Type B pancreatic cell (in vitro differentiated cells): Measurements from ENCODE around the gene TSSK2. TPM values are rescaled to one million over a fixed set of nuclear protein-coding genes. Genes with fewer than 3 reads are reported as not detected.
A peak's percentile ranks its signal among the peaks of the same experiment; 100 is the strongest.

ENCODE experiments used
- DNase-seq: peaks from one replicate; pipeline ENCODE4 v3.0.0; 2021; ENCODE audit warnings: mixed read lengths; ENCODE audit not compliant: unreplicated experiment; ENCODE audit errors: extremely low spot score
- H3K27ac Mint-ChIP-seq: 2 replicates; pipeline ENCODE4 v1.8.0; 2021; ENCODE audit warnings: mild to moderate bottlenecking, mixed read lengths
- H3K27me3 Mint-ChIP-seq: 2 replicates; pipeline ENCODE4 v1.8.0; 2021; ENCODE audit warnings: mixed read lengths
- H3K36me3 Mint-ChIP-seq: 2 replicates; pipeline ENCODE4 v1.8.0; 2021; ENCODE audit warnings: mixed read lengths
- H3K4me1 Mint-ChIP-seq: one replicate; pipeline ENCODE4 v1.8.0; 2021; ENCODE audit warnings: mixed read lengths; ENCODE audit not compliant: unreplicated experiment
- H3K4me3 Mint-ChIP-seq: 2 replicates; pipeline ENCODE4 v1.8.0; 2021; ENCODE audit warnings: mild to moderate bottlenecking, mixed read lengths
- H3K9me3 Mint-ChIP-seq: 2 replicates; pipeline ENCODE4 v1.8.0; 2021; ENCODE audit warnings: mixed read lengths
- CTCF ChIP-seq: fragments of 200-600 bp; sonication (generic); conservative IDR thresholded peaks from 2 replicates; pipeline ENCODE4 v1.5.0; 2021; ENCODE audit warnings: antibody characterized with exemption, mild to moderate bottlenecking
- total RNA-seq: library from RNA; stranded (reverse); gene quantifications from 2 replicates; pipeline ENCODE4 v1.2.1, GENCODE V29; 2021; ENCODE audit warnings: low replicate concordance

The TSSK2 gene
- total RNA-seq, 1 donor from 2014 or later: not detected

GRCh38 chr22:19107730-19108074, 23.4 kb upstream of the TSSK2 start:
- H3K27ac Mint-ChIP-seq: peak overlapping the region; percentile 57
- H3K36me3 Mint-ChIP-seq: no peaks in the 10 kb centered on the region
- H3K9me3 Mint-ChIP-seq: no peaks in the 10 kb centered on the region
- no peak overlapping the region for H3K4me3 Mint-ChIP-seq
- TF ChIP-seq CTCF: no peak
- no peak for DNase-seq
- no peaks in the 10 kb centered on the region for H3K27me3 Mint-ChIP-seq
- H3K4me1 Mint-ChIP-seq: peaks cover 43% of the 10 kb centered on the region

GRCh38 chr22:19108807-19109197, 22.3 kb upstream of the TSSK2 start:
- no peaks in the 10 kb centered on the region for H3K27me3 Mint-ChIP-seq
- DNase-seq: no peak
- no peaks in the 10 kb centered on the region for H3K9me3 Mint-ChIP-seq
- H3K27ac Mint-ChIP-seq: peak overlapping the region; percentile 88
- H3K36me3 Mint-ChIP-seq: no peaks in the 10 kb centered on the region
- TF ChIP-seq CTCF: no peak
- no peak overlapping the region for H3K4me3 Mint-ChIP-seq
- peaks cover 43% of the 10 kb centered on the region for H3K4me1 Mint-ChIP-seq

- H3K4me1 Mint-ChIP-seq: peaks cover 38% of the 10 kb centered on the region
- peak overlapping the region; percentile 88 for H3K27ac Mint-ChIP-seq
- DNase-seq: no peak
- no peaks in the 10 kb centered on the region for H3K9me3 Mint-ChIP-seq
- no peak overlapping the region for H3K4me3 Mint-ChIP-seq
- no peaks in the 10 kb centered on the region for H3K27me3 Mint-ChIP-seq
- no peak for TF ChIP-seq CTCF
- H3K36me3 Mint-ChIP-seq: no peaks in the 10 kb centered on the region
These were observed 21.7 kb upstream of the TSSK2 start for GRCh38 chr22:19109198-19110063.

GRCh38 chr22:19110064-19110458, 21.0 kb upstream of the TSSK2 start:
- TF ChIP-seq CTCF: no peak
- H3K27me3 Mint-ChIP-seq: no peaks in the 10 kb centered on the region
- H3K9me3 Mint-ChIP-seq: no peaks in the 10 kb centered on the region
- H3K27ac Mint-ChIP-seq: peak overlapping the region; percentile 88
- DNase-seq: no peak
- peaks cover 40% of the 10 kb centered on the region for H3K4me1 Mint-ChIP-seq
- H3K36me3 Mint-ChIP-seq: peaks cover 4% of the 10 kb centered on the region
- H3K4me3 Mint-ChIP-seq: no peak overlapping the region

- H3K27me3 Mint-ChIP-seq: no peaks in the 10 kb centered on the region
- DNase-seq: no peak
- peaks cover 44% of the 10 kb centered on the region for H3K4me1 Mint-ChIP-seq
- peaks cover 4% of the 10 kb centered on the region for H3K36me3 Mint-ChIP-seq
- H3K27ac Mint-ChIP-seq: no peak overlapping the region
- H3K4me3 Mint-ChIP-seq: no peak overlapping the region
- TF ChIP-seq CTCF: no peak
- no peaks in the 10 kb centered on the region for H3K9me3 Mint-ChIP-seq
These were observed 20.5 kb upstream of the TSSK2 start for GRCh38 chr22:19110646-19111045.
